Globus pallidus (tissue), 1 donor: ENCODE measurements around the gene AFAP1L2.
"Not testable (repeated sequence)": the region's sequence is repeated elsewhere in the genome, so short reads cannot be mapped to it uniquely, and the experiment has no call there.

Source experiments
- DNase-seq: peaks from one replicate; pipeline ENCODE4 v3.0.0-alpha.2; 2015; ENCODE audit warnings: low spot score

Gene AFAP1L2

DNA sequence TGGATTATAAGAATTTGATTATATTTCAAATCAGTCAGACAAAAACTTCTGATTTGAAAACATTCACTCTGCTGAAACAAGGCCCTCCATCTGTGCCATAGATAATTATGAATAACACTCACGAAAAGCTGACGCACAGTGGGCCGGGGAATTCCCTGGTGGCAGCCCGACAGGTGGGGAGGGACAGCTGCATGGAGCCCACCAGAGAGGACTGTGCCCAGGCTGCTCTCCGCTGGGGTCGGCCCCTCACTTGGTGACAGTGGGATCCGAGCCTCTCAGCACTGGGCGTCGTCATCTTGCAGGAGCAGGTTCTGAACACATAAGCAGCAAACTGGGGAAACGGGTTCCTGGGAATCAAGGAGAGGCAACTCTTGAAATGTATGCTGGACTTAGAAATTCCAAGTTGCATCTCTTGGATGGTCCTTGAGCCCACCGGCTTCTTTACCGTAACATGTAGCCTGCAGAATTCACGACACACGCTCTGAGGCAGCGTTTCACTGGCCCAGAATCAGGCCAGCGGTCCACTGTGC lies 41.4 kb downstream of the AFAP1L2 start:
- no peak for DNase-seq

DNA sequence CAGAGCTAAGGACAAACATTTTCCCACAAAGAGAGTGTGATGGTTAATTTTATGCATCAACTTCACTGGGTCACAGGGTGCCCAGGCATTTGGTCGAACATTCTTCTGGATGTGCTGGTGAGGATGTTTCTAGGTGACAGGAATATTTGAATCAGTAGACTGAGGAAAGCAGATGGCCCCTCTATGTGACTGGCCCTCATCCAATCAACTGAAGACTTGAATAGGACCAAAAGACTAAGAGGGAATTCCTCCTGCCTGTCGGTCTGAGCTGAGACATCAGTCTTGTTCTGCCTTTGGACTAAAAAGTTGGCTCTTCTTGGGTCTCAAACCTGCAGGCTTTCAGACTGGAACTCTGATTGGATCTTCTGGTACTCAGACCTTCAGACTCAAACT lies 44.4 kb downstream of the AFAP1L2 start:
- no peak for DNase-seq

DNA sequence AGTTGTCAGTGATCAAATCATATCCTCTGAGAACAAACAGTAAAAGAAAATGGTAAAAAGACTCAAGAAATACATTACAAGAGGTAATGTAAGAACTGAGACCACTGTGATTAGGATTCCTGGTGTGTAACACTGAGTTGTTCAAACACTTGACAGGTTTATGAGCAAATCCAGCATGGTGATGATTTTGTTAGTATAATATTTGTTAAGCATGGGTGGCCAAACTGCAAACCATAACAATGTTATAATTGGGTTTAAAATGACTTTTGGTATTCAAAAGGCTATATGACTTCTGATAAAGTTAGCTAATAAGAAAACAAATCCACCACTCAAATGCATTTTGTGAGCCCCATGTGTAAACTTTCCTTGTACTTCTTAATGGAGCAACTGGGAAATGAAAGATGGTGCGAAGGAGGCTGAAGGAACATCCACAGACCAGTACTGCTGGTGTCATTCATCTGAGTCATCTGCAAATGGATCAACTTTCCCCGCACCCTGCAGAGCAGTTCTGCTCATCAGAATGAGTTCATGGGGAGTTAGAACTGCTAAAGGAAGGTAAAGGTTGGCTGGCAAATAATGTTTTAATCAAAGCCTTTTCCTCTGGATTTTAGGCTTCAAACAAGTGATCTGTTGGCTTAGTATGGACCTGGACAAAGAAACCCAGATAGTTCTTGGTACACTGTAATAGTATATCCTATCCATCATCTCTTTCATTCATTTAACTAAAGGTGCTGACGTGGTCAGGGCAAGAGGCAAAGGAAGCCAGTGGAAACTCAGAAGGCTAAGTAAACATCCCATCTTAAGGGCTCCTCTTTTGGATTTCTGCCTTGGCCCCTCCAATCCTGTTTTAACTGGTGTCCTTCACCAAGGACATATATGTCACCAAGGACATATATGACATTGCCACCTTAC lies 45.0 kb downstream of the AFAP1L2 start:
- DNase-seq, result no peak

DNA sequence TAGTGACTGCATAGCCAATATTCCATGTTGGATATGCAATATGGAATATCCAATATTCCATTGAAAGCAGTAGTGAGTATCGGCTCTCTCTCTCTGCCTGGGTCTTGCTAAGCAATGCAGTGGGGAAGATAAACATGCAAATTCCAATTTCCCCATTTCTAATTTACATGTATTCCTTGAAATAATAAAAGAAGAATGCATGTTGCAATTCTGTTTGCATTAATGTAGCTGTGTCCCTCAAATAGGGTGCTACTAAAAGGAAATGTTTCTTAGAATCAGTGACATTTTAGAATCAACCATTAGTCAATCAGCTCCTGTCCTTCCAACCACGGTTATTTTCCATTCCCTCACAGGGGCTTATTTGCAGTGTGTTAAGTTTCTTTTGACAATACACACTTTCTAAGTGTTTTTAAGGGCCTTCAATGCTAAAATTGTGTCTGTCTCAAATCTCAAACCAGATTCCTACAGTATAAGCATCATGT lies 46.7 kb downstream of the AFAP1L2 start:
- no peak for DNase-seq

DNA sequence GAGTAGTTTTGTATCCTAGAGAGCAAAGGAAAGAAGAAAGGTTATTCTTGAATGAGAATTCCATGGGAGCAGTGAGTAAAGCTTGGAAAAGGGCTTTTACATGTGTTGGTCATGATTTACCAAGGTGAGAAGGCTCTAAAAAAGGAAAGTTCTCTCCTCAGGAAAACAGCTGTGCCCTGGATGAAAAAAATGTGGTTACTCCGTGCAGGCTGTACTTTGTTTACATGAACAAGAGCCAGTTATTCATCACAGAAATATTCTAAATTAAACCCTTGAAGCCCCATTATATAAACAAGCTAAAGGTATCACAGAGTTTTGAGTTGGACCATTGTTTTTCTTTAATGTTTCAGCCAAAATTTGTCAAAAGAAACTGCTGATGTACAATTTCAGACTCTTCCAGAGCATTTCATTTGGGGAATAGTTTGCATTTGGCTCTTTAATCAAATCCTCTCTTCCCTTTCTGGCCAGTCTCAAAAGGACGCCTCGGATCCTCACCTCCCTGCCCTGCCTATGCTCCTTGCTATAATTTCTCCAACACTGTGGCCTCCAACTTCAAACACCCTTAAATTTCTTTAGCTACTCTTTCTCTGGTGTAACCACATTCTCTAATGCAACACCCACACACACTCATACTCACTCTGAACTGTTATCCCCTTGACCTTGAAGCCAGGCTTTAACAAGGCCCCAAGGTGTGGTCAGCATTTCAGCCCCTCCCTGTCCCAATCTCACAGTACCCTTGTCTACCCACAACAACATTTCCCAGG lies 47.4 kb downstream of the AFAP1L2 start:
- DNase-seq, result no peak

DNA sequence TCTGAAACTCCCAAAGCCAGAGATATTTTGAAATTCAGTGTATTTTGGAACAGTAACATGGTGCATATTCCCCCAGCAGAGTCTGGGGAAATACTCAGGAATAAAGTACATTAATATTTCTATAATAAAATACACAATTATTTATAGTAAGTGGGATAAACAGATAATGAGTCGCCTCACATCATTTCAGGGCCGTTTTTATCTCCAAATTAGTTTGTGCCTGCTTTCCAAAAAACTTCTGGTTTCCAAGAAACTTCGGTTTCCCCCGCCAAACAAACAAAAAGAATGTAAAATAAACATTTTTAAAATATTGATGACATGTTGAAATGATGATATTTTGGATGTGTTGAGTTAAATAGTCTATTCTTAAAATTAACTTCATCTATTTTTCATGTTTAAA lies 48.2 kb downstream of the AFAP1L2 start:
- DNase-seq, result no peak

DNA sequence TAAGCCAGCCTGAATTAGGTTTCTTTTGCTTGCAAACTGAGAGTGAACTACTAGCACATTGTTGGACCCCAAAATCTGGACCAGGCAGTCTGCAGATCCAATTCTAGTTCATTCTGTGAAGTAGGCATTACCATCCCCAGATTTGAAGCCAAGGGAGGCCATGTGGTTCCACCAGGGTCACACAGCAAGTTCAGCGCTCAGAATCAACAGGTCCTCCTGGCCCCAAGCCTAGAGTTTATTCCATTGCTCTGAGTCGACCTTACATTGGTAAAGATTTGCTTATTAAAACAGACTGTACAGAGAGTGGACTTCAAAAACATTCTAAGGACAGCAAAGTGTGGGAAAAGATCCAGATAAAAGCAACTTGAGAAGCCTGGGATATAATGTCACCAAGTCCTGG lies 50.9 kb downstream of the AFAP1L2 start:
- no peak for DNase-seq

DNA sequence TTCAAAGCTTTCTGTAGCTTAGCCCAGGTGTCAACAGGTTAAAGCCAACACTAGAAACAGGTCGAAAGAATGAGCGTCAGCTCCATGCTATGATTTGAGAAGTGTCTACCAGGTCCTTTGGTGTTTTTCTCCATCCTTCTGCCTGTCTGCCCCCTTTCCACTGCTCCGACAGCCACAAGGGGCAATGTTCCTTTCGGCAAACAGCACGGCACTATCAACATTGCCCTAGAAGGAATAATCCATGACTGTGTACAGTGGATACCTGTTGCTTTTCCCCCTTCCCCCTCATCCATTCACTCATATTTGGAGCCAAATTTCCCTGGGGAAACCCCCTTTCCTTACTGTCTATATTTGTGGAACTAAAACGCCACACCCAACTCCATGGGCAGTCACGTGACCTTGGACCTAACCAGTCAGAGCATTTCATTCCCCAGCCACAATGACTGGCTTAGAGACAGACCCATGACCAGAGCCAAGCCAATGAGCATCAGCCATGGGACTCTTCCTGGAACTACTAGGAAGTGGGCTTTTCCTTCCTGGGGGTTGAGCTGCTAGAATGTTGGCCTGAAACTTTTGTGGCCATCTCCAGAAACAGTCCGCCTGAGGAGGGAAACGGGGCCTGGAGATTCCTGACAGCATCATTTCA lies 51.5 kb downstream of the AFAP1L2 start:
- no peak for DNase-seq

DNA sequence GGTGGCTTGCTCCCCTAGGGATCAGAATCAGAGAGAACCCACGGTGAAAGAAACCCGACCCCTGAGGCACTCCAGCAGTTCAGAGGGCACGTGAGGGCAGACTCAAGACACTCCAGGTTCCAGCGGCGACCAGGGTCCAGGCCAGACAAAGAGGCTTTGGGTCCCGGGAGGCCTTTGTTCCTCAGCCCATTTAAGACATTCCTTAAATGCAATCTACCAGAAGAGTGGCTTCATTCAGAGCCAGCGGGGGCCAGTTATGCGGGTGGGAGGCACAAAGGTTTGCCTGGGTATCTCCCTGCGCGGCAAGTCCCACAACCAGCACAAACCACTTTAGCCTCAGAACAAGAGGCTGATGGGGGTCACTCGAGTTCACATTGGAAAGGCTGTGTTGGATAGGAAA lies 53.6 kb downstream of the AFAP1L2 start:
- DNase-seq, result no peak

DNA sequence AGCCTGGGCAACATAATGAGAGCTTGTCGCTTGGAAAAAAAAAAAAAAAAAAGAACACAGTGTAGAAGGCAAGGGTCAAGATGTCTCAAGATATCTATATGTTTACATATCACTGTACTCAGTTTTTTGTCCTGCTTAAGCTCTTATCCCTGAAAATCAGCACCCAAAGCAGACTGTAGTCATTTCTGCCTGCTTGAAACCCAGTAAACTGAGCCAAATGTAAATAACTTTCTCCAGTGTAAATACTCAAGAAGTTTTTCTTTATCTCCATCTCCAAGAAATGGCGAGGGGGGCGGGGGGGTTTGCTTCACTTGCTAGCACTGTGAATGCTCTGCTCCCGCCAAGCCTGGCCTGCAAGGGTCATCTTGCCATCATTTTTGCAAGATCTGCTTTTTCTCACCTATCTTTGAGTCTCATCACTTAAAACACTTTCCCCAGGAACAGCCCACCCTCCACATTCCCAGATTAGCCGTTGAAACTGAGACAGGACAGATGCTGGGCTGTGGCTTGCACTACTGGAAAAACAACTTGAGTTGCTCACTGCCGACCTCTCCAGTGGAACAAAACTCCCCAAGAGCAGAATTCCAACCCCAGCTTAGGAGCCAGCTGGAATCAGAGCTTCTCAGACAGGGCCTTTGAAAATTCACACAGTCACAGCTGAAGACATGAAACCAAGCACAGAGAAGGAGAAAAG lies 54.6 kb downstream of the AFAP1L2 start:
- no peak for DNase-seq

DNA sequence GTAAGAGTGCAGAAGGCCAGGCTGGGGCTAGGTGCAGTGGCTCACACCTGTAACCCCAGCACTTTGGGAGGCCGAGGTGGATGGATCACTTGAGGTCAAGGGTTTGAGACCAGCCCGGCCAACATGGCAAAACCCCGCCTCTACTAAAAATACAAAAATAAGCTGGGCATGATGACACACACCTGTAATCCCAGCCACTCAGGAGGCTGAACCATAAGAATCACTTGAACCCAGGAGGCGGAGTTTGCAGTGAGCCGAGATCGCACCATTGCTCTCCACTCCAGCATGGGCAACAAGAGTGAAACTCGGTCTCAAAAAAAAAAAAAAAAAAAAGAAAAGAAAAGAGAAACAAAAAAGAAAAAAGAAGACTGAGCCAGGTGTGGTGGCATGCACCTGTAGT lies 55.2 kb downstream of the AFAP1L2 start:
- not testable (repeated sequence) for DNase-seq

DNA sequence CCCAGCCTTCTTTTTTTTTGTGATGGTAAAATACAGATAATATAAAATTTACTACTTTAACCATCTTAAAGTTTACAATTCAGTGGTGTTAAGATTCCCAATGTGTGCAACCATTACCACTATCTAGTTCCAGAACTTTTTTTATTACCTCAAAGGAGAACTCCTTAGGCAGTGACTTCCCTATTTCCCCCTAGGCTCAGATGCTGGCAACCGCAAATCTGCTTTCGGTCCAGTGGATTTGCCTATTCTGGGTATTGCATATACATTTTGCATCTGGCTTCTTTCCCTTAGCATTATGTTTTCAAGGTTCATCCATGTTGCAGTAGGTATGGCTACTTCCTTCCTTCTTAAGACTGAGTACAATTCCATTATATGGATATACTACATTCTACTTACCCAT lies 56.5 kb downstream of the AFAP1L2 start:
- DNase-seq, result no peak

DNA sequence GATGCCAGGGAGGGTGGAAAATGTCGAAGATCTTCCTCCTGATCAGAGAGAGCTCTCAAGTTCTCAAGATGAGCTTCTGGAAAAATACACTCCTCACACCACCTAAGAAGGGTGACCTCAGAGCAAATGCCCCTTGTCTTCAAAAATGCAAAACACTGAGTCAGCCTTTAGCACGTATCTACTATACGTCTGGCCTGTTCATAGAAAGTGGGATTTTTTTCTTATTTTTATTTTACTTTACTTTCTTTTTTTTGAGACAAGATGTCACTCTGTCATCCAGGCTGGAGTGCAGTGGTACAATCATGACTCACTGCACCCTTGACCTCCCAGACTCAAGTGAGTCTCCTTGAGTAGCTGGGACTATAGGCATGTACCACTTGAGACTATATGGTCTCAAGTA lies 57.1 kb downstream of the AFAP1L2 start:
- DNase-seq, result no peak

DNA sequence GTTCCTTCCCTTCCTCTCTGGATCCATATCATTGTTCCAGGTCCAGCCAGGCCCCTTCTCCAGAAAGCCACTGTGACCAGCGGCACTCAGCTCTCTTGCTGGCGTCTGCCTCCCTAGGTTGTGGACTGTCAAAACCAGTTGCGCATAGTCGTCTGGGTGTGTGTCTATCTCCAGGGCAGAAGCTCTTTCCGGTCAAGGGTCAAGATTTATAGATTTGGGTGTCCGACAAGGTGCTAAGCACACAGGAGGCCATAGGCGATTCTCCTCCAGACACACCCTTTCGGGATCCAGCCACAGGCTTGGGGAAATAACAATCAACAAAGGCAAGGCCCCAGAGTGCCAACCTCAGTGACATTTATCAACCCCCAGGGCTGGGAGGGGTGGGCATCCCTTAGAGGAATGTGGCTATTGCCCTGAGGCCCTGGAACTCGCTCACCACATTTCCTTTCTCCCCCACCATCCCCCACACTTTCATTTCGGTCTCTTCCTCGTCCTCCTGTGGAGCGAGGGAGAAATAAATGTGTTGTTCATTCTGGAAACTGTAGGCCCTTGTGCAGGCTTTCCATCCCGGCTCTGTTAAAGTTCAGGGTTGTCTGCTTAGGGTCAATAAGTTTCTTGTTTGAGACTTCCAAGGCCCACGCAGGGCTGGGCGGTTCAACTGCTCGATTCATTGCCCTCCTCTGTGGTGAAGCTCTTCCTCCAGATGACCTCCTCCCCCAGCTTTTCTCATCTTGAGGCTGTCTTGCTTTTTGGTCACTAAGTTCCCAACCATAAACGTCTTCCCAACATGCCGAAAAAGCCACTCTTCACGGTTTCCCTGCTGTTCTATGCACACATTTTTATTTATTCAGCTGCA lies 57.9 kb downstream of the AFAP1L2 start:
- DNase-seq, result peak; percentile 22

DNA sequence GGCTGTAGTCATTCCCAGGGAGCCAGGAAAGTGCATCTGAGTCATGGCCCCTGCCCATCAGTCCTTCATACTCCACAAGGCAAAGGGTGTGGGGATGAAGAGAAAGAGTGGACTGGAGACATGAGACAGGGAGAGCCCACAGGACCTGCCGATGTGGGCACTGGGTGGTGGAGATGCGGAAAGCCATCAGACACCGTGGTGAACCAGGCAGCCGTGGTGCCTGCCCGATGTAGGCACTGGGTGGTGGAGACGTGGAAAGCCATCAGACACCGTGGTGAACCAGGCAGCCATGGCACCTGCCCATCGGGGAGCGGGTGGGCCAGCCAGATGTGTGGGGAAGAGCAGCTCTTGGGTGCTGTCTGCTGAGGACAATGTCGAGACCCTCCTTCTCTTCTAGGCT lies 58.6 kb downstream of the AFAP1L2 start:
- no peak for DNase-seq

DNA sequence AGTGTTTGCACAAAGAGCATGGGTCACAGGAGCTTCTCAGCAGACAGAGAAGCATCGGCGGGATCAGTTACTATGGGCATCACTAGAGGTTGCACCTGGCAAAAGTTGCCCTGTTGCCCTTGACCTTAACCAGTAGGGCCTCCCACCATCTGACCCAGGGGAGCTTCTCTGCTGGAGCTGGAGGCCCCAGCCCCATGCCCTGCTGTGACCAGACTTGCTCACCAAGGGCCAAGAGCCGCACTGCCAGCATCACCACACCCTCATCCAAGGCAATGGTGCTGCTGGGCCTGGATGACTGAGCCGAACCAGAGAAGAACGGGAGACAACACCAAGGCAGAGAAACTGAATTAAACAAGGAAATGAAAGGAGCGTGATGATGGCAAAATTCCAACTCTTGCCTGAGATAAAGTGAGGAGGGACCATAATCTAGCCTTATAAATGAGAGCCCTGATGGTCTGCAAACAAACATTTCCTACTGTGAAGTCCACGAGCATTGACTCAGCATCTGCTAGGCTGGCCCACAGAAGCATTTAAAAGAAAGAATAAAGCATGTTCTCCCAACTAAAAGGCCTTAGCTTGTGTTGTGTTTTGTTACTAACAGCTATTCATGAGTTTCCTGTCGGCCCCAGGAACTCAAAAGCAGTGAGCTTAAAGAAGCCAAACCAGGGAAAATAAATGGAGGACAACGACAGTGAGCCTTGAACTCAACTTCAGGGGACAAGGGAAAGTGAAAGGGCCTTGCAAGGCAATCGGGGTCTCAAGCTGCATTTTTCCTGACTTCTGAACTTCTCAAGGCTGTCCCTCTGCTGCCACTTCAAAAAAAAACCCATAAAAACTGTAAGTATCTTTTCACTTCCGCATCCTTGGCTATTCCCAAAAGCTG lies 60.4 kb downstream of the AFAP1L2 start:
- no peak for DNase-seq

DNA sequence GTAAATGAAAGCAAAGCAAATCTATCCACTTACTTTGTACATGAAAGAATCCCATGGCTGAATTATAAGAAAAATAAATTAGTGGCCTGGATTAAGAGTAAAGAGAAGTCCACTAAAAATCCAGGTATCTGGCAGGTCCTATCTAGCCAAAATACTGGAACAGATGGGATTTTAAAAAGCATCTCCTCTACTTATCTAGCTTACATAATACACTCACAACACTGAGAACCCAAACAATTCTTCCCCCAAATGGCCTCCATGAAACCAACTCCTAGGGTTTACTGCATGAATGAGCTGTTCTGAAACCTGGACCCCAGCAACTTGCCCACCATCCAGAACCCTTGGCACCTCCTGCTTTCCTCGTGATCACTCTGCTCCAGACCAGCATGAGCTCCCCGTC lies 61.3 kb downstream of the AFAP1L2 start:
- DNase-seq, result no peak

DNA sequence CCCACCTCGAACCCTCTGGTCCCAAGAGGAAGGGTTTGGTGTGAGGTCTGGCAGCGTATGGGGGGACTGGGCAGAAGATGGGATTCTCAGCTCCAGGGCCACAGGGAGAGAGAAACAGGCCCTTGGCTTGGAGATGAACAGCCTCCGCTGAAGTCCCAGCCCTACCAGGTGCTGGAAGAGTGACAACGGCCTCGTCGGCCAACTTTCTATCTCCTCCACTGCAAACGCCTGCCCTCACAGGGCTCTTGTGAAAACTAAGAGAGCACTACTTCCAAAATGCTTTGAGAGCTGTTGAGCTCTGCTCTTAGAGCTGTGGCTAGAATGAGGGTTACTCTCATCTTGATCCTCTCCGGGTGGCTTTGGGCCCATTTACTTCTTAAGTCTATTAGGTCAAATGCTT lies 63.5 kb downstream of the AFAP1L2 start:
- no peak for DNase-seq

DNA sequence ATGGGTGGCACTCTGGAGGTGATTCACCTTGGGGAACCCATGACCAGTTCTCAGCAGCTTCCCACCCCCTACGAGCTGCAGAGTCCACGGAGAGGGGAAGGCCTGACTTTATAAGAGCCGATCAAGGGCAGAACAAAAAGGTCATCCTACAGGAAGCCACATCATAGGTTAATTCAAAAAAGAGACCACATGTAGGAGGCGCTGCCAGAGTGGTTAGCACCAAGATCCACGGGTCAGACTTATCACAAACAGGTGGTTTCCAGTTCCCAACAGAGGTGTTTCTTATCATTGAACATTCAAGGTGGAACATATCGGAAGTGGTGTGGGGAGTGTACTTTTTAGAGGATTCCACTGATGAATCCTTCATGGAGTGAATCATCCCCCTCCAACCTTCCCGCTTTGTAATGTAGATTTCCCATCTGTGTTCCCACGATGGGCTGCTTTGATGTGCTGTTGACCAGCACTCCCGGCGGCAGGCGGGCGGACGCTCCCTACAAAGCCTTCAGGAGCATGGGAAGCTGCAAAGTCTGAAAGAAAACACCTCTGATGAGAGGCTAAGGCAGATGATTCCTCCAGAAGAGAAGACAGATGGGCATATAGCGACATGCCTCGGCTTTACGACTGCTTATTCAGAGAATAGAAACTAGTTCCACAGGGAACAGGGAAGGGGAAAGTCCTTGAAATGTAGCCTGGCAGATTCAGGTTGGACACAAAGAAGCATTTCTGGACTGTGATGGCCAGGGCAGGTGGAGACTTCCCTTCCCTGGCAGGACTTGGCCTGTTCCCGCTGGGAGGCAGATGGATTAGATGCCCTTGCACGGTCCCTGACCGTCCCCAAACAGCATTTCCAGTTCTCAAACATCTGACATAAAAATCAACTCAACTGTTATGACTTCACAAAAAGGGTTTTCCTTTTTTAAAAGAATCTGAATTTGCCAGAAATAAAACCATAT lies 66.5 kb downstream of the AFAP1L2 start:
- no peak for DNase-seq
